H1 (cell line): ENCODE measurements around the gene ADAMTS1. TPM values are rescaled to one million over a fixed set of nuclear protein-coding genes. Genes with fewer than 3 reads are reported as not detected.

Experiments
- SIX5 ChIP-seq: IDR thresholded peaks from 2 replicates; pipeline ENCODE4 v1.6.1; 2011; ENCODE audit warnings: mild to moderate bottlenecking, low read depth, low read length
- SP2 ChIP-seq: IDR thresholded peaks from 2 replicates; pipeline ENCODE4 v1.6.1; 2012; ENCODE audit warnings: mild to moderate bottlenecking, low read length, inconsistent platforms
- SRF ChIP-seq: IDR thresholded peaks from 2 replicates; pipeline ENCODE4 v1.6.1; 2011; ENCODE audit warnings: mild to moderate bottlenecking, low read depth, low read length, moderate library complexity
- TAF1 ChIP-seq: IDR thresholded peaks from 2 replicates; pipeline ENCODE4 v1.6.1; 2011; ENCODE audit warnings: mild to moderate bottlenecking, low read depth, low read length
- polyA plus RNA-seq, 7 experiments: library from polyadenylated mRNA; depleted of rRNA in 3 of 7; stranded (reverse) in 5 of 7; unstranded in 2 of 7; fragments of >200 nt in 5 of 7; fragments of 200-250 nt in 2 of 7; gene quantifications; 1 replicate in 5 of 7; 2 replicates in 1 of 7; 4 replicates in 1 of 7; pipeline versions ENCODE4 v1.2.1 to v1.2.3, GENCODE V29; 2011 to 2013; ENCODE audit warnings: missing spikeins in 2 of 7, mixed read lengths in 2 of 7
- total RNA-seq: library from RNA; stranded (reverse); fragmentation: NEBNext Ultra II Directional; extraction: Animal tissue kit (Norgen Biotek cat#: 25700); gene quantifications from 2 replicates; pipeline ENCODE4 v1.2.1, GENCODE V29; 2021

The ADAMTS1 gene
- total and polyA plus RNA-seq, 2 of the 8 experiments (the other 6 are each of a cell fraction or from before 2014, with no cell fraction given), result 10.7 to 22.4 TPM

GRCh38 chr21:26815197-26815596, 30.0 kb downstream of the ADAMTS1 start (continued):
- TF ChIP-seq SIX5, result no peak
- no peak for TF ChIP-seq SP2
- TF ChIP-seq SRF, result no peak
- no peak for TF ChIP-seq TAF1
